GM20000 (cell line): ENCODE measurements around the gene NUDT6.
"Not testable (repeated sequence)": the region's sequence is repeated elsewhere in the genome, so short reads cannot be mapped to it uniquely, and the experiment has no call there.

Experiments
- DNase-seq: peaks from one replicate; pipeline ENCODE4 v3.0.0; 2012; ENCODE audit warnings: low spot score
- CTCF ChIP-seq: IDR thresholded peaks from 2 replicates; pipeline ENCODE4 v1.5.1; 2012; ENCODE audit warnings: mild to moderate bottlenecking, control low read depth; ENCODE audit errors: extremely low read depth, missing control alignments

The NUDT6 gene

GRCh38 chr4:122959981-122960610, 37.7 kb upstream of the NUDT6 start:
- TF ChIP-seq CTCF: no peak
- DNase-seq: no peak

DNA sequence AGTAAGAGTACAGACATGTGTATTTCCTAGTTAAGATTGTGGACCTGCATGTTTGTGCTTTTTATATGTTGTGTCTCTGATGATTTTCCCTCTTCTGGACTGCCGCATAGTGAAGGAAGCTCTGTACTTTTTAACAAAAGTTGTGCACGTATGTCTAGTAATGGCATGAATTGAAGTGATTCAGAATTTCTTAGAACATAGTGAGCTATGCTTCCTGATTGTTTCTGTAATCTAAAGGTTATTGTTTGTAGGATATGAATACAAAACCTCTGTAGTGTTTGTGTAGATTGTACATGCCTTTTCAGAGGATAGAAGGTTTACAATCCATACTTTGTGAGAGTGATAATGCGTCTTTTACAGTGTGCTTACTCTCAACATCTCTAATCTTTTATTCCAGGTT, 37.0 kb upstream of the NUDT6 start:
- DNase-seq: no peak
- no peak for TF ChIP-seq CTCF

- no peak for DNase-seq
- no peak for TF ChIP-seq CTCF
These were observed 36.1 kb upstream of the NUDT6 start for GRCh38 chr4:122958505-122958904.

GRCh38 chr4:122953924-122954323, 31.5 kb upstream of the NUDT6 start:
- no peak for DNase-seq
- TF ChIP-seq CTCF: no peak

GRCh38 chr4:122952028-122952427, 29.6 kb upstream of the NUDT6 start:
- DNase-seq: no peak
- no peak for TF ChIP-seq CTCF

- DNase-seq: no peak
- no peak for TF ChIP-seq CTCF
These were observed 26.3 kb upstream of the NUDT6 start for GRCh38 chr4:122948671-122949070.

DNA sequence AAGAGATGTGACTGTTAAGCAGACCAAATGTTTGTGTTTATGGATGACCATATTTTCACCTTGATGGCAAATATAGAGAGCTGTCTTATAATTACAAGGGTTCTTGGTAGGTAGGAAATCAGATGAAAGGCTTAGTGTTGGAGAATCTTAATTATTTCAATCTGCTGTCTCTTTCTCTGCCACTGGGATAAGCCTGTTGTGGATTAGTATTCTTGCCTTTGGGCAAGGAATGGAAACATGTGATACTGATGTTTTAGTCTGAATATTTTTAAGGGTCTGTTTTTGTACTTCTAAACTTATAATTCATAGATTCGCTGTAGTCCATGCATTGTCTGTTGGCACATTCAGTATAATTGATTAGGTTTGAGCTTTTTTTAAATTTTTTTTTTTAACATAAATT, 23.7 kb upstream of the NUDT6 start:
- no peak for TF ChIP-seq CTCF
- no peak for DNase-seq

GRCh38 chr4:122945136-122945535, 22.7 kb upstream of the NUDT6 start:
- DNase-seq: not testable (repeated sequence)
